HFFc6 (cell line): ENCODE data around the gene CACNA1C. TPM values are rescaled to one million over a fixed set of nuclear protein-coding genes. Genes with fewer than 3 reads are reported as not detected.

ENCODE experiments used
- DNase-seq: peaks from one replicate; pipeline ENCODE4 v3.0.0-alpha.2; 2018
- H3K27ac Mint-ChIP-seq: 2 replicates; pipeline ENCODE4 v1.8.0; 2020; ENCODE audit warnings: mild to moderate bottlenecking, mixed read lengths
- H3K27me3 Mint-ChIP-seq: 2 replicates; pipeline ENCODE4 v1.8.0; 2021; ENCODE audit warnings: mild to moderate bottlenecking, moderate library complexity, mixed read lengths; ENCODE audit not compliant: insufficient read depth
- H3K36me3 Mint-ChIP-seq: 2 replicates; pipeline ENCODE4 v1.8.0; 2021; ENCODE audit warnings: low read depth, mixed read lengths
- H3K4me1 Mint-ChIP-seq: 2 replicates; pipeline ENCODE4 v1.8.0; 2020; ENCODE audit warnings: low read depth, mixed read lengths
- H3K4me3 Mint-ChIP-seq: 2 replicates; pipeline ENCODE4 v1.8.0; 2020; ENCODE audit warnings: mild to moderate bottlenecking, moderate library complexity, mixed read lengths
- H3K9me3 Mint-ChIP-seq: 2 replicates; pipeline ENCODE4 v1.8.0; 2020; ENCODE audit warnings: mild to moderate bottlenecking, mixed read lengths
- CTCF ChIP-seq: fragments of 200-600 bp; sonication (generic); IDR thresholded peaks from 2 replicates; pipeline ENCODE4 v1.5.0; 2021; ENCODE audit warnings: antibody characterized with exemption, mild to moderate bottlenecking
- total RNA-seq, 6 experiments: library from RNA; stranded (reverse); fragmentation: NEBNext Ultra II Directional; extraction: Animal tissue kit (Norgen Biotek cat#: 25700); gene quantifications; 2 replicates in 1 of 6; 3 replicates in 5 of 6; pipeline ENCODE4 v1.2.3, GENCODE V29; 2021

Gene CACNA1C
- total RNA-seq, 6 experiments from 2014 or later, result 6.7 to 11.5 (median 10.6) TPM

- no peak for TF ChIP-seq CTCF
- Mint-ChIP-seq H3K4me3 (no peak overlapping the region), H3K9me3 (no peaks in the 10 kb centered on the region), H3K27me3 (no peaks in the 10 kb centered on the region), H3K27ac (no peak overlapping the region), H3K36me3 (no peaks in the 10 kb centered on the region), H3K4me1 (peaks cover 46% of the 10 kb centered on the region)
- DNase-seq, result no peak
Measured at GRCh38 chr12:2234646-2235350, 182.0 kb downstream of the CACNA1C start.

GRCh38 chr12:2236506-2237294 lies 183.9 kb downstream of the CACNA1C start:
- no peak for TF ChIP-seq CTCF
- Mint-ChIP-seq H3K4me3 (no peak overlapping the region), H3K27ac (no peak overlapping the region), H3K4me1 (peaks cover 34% of the 10 kb centered on the region), H3K27me3 (no peaks in the 10 kb centered on the region), H3K9me3 (no peaks in the 10 kb centered on the region), H3K36me3 (no peaks in the 10 kb centered on the region)
- no peak for DNase-seq

GRCh38 chr12:2238111-2238510 lies 185.3 kb downstream of the CACNA1C start:
- H3K27me3 Mint-ChIP-seq, result no peaks in the 10 kb centered on the region

GRCh38 chr12:2239381-2239871 lies 186.6 kb downstream of the CACNA1C start:
- Mint-ChIP-seq H3K36me3 (peaks cover 5% of the 10 kb centered on the region; the same call in 1 of the 2 replicates), H3K4me3 (no peak overlapping the region), H3K4me1 (peaks cover 33% of the 10 kb centered on the region), H3K27ac (no peak overlapping the region), H3K9me3 (no peaks in the 10 kb centered on the region), H3K27me3 (no peaks in the 10 kb centered on the region)
- no peak for TF ChIP-seq CTCF
- no peak for DNase-seq

More at GRCh38 chr12:2238111-2238510, 185.3 kb downstream of the CACNA1C start:
- H3K27ac Mint-ChIP-seq, result no peak overlapping the region
- TF ChIP-seq CTCF, result no peak
- no peak overlapping the region for H3K4me3 Mint-ChIP-seq
- H3K4me1 Mint-ChIP-seq, result peaks cover 33% of the 10 kb centered on the region
- H3K36me3 Mint-ChIP-seq, result peaks cover 5% of the 10 kb centered on the region; the same call in 1 of the 2 replicates
- no peak for DNase-seq
- no peaks in the 10 kb centered on the region for H3K9me3 Mint-ChIP-seq

- no peak for DNase-seq
- peaks cover 36% of the 10 kb centered on the region for H3K4me1 Mint-ChIP-seq
- H3K9me3 Mint-ChIP-seq, result no peaks in the 10 kb centered on the region
- TF ChIP-seq CTCF, result no peak
- H3K36me3 Mint-ChIP-seq, result peaks cover 5% of the 10 kb centered on the region; the same call in 1 of the 2 replicates
- H3K27me3 Mint-ChIP-seq, result no peaks in the 10 kb centered on the region
- no peak overlapping the region for H3K27ac Mint-ChIP-seq
- H3K4me3 Mint-ChIP-seq, result no peak overlapping the region
Measured at GRCh38 chr12:2240390-2240789, 187.6 kb downstream of the CACNA1C start.
